Measurements from ENCODE around the gene CYSTM1.

DNA sequence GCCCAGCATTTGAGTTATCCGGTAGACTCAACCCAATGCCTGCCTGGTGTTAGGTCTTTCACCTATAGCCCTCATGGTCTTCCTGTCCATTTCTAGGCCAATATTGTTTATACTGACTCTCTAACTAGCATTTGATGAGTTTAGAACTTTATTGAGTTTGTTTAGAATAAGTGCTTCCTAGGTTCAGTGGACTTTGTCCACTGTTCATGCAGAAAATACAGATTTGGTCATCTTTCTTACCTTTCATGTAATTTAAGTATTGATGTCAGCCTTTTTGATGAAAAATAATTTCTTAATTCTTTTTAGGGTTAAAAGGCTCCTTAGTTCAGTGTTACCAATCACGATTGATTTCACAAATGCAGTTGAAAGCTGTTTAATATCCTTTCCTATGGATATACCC is 22.0 kb downstream of the CYSTM1 start:
- TF ChIP-seq CTCF (IDR thresholded peaks at IDR 0.05; ENCODE audit: low read length): no peak
- no peak for TF ChIP-seq EZH2 (IDR thresholded peaks at IDR 0.05; ENCODE audit: borderline replicate concordance, low read length)

Measured in OCI-LY1 (cell line).